Bronchial epithelial cell (primary cell): Measurements from ENCODE around the gene EIF4G3. TPM values are rescaled to one million over a fixed set of nuclear protein-coding genes. Genes with fewer than 3 reads are reported as not detected.

Source experiments
- DNase-seq: peaks from one replicate; pipeline ENCODE4 v3.0.0-alpha.2; 2010; ENCODE audit warnings: low read depth
- FAIRE-seq: peaks from 2 replicates; lab custom pipeline; 2011; peaks lifted over from hg19 to GRCh38; lab: Jason Lieb, UNC
- H3K27me3 ChIP-seq: 2 replicates; pipeline ENCODE4 v1.5.1; 2011; ENCODE audit warnings: low read length; ENCODE audit not compliant: control insufficient read depth, insufficient read depth
- H3K36me3 ChIP-seq: 2 replicates; pipeline ENCODE4 v1.5.1; 2011; ENCODE audit warnings: low read length; ENCODE audit not compliant: control insufficient read depth, insufficient read depth
- H3K4me3 ChIP-seq: 2 replicates; pipeline ENCODE4 v1.5.1; 2011; ENCODE audit warnings: mild to moderate bottlenecking, low read depth, low read length, control low read depth
- CTCF ChIP-seq: IDR thresholded peaks from 2 replicates; pipeline ENCODE4 v1.5.1; 2011; ENCODE audit warnings: mild to moderate bottlenecking, moderate library complexity, low read length, control low read depth, inconsistent platforms; ENCODE audit not compliant: insufficient read depth, severe bottlenecking
- total RNA-seq: library from RNA; depleted of rRNA; stranded (reverse); fragments of >200 nt; gene quantifications from 2 replicates; pipeline ENCODE4 v1.2.1, GENCODE V29; 2014

The EIF4G3 gene
- total RNA-seq, 1 donor from 2014 or later: 20.5 TPM

GRCh38 chr1:21152423-21153100 lies 24.1 kb downstream of the EIF4G3 start:
- DNase-seq: peak; percentile 35
- no peak for TF ChIP-seq CTCF
- FAIRE-seq: no peak
- H3K27me3 ChIP-seq: no peaks in the 10 kb centered on the region
- peaks cover 5% of the 10 kb centered on the region for H3K36me3 ChIP-seq
- no peak overlapping the region for H3K4me3 ChIP-seq

GRCh38 chr1:21149855-21150432 lies 26.8 kb downstream of the EIF4G3 start:
- Histone ChIP-seq H3K36me3 (peaks cover 5% of the 10 kb centered on the region), H3K27me3 (no peaks in the 10 kb centered on the region), H3K4me3 (no peak overlapping the region)
- TF ChIP-seq CTCF: no peak
- DNase-seq (peak; percentile 79), FAIRE-seq (no peak)

- Histone ChIP-seq H3K27me3 (no peaks in the 10 kb centered on the region), H3K4me3 (no peak overlapping the region), H3K36me3 (peaks cover 5% of the 10 kb centered on the region)
- DNase-seq (peak; percentile 47), FAIRE-seq (no peak)
- TF ChIP-seq CTCF: no peak
Observed at GRCh38 chr1:21149430-21149854, 27.3 kb downstream of the EIF4G3 start.

GRCh38 chr1:21143752-21144151 lies 32.9 kb downstream of the EIF4G3 start:
- TF ChIP-seq CTCF: no peak
- FAIRE-seq (no peak), DNase-seq (no peak)
- Histone ChIP-seq H3K36me3 (peaks cover 4% of the 10 kb centered on the region), H3K27me3 (no peaks in the 10 kb centered on the region), H3K4me3 (no peak overlapping the region)

- peaks cover 3% of the 10 kb centered on the region for H3K36me3 ChIP-seq
- H3K4me3 ChIP-seq: no peak overlapping the region
- TF ChIP-seq CTCF: no peak
- DNase-seq: no peak
- H3K27me3 ChIP-seq: no peaks in the 10 kb centered on the region
- no peak for FAIRE-seq
Observed at GRCh38 chr1:21143138-21143537, 33.6 kb downstream of the EIF4G3 start.

- FAIRE-seq (no peak), DNase-seq (no peak)
- no peak for TF ChIP-seq CTCF
- Histone ChIP-seq H3K36me3 (peaks cover 3% of the 10 kb centered on the region), H3K27me3 (no peaks in the 10 kb centered on the region), H3K4me3 (no peak overlapping the region)
Observed at GRCh38 chr1:21141030-21141429, 35.7 kb downstream of the EIF4G3 start.
